HG03469 (cell line): Measurements from ENCODE around the gene SLC9A9.
A peak's percentile ranks its signal among the peaks of the same experiment; 100 is the strongest.

ENCODE experiments used
- ATAC-seq: cut with Tn5 transposase; IDR thresholded peaks from one replicate; pipeline ENCODE4 v1.9.1; 2021; ENCODE audit warnings: mild to moderate bottlenecking, moderate library complexity, moderate number of reproducible peaks; ENCODE audit not compliant: unreplicated experiment

SLC9A9 gene

DNA sequence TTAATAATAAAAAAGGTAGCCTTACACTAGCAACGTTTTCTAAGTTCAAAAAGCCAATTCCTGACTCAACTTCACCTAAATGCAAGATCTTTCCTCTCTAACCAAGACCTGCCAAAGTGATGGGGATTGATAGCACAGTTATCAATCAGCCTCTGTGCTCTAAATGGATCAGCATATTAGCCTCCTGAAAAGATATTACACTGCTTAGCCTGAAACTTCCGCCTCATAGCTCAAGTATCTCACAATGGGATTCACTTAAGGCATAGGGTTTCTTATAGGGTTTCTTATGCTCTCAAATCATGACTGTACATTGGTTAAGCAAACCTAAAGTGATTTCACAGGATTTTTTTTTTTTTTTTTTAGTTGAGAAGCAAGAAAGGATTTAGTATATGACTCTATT is 436 bp upstream of the SLC9A9 start:
- no peak for ATAC-seq

DNA sequence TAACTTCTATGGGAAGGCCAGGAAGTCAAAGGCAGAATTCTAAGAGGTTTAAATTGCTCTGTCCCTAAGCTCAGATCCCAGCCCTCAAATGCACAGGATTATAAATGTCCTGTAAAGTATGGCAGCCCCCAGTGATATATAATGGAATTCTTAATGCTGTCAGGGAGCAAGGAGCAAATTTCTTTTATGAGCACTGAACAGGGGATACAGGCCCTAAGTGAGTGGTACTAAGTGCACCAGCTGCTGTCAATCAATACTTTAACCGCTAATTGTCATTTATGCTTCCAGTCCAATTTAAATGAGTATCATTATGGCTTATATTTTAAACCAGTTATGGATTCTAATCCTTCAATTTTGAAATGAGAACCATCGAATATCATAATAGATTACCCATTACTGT is 4.7 kb downstream of the SLC9A9 start:
- ATAC-seq = no peak

DNA sequence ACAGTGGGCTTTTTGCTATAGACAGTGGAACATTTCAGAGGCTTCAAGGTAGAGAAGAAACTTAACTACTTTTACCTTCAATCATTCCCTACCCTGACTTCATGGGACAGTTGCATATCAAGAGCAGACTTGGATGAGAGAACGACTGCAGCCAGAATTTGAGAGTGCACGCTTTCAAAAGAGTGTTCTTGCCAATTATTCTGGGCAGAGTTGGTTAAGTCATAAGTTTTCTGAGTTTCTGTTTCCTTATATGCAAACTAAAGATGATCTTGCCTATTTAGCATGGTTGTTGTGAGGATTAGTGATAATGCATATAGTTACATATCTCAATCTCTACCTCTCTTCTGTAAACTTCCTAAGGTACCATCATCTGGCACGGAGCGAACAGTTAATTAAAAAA is 7.6 kb downstream of the SLC9A9 start:
- ATAC-seq = no peak

DNA sequence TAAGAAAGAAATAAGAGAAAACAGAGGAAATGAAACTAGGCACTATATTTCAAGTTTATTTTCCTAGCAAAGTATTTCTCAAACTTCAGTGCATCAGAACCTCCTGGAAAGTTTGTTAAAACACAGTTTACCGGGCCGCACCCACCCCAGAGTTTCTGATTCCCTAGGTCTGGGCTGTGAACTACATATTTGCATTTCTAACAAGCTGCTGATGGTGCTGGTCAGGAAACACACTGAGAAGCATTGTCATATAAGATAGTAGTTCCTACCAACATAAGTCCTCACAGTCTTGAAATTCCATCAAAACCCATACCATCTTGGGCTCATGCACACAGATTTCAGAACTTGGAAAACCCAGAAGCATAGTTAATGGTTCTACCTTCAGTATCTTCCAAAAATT is 8.3 kb downstream of the SLC9A9 start:
- ATAC-seq = no peak

DNA sequence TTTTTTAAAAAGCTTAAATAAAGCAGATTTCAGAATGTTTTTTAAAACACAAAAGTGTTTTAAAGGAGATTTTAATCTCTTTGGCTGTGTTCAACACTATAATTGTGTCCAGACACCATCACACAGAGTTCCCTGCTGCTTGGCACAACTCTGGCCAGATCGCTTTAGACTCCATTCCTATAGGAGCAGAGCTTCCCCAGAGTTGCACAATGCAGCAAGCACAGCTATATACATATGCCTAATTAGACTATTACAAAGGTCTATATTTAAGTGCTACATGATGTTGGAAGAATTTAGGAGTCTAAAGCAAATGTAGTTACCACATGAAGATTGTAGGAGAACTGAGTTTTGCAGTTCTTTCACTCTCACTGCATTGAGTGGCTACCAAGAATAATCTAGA is 11.2 kb downstream of the SLC9A9 start:
- no peak for ATAC-seq

DNA sequence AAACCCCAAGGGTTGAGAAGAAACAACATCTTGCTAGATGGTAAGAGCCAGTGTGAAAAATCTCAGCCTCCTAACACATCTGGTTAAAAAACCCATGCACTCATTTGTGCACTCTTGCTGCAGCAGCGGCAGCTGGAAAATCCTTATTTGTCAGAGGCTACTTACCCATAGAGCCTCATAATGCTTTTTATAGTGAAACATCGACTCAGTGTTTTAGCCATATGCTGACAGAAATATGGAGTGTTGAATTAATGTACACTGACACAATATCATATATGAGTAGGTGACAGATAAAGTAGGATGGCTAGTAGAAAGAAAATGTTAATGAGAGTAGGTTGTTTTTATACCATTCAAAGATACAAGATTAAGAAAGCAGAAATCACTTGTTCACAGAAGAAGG is 13.0 kb downstream of the SLC9A9 start:
- ATAC-seq = no peak

DNA sequence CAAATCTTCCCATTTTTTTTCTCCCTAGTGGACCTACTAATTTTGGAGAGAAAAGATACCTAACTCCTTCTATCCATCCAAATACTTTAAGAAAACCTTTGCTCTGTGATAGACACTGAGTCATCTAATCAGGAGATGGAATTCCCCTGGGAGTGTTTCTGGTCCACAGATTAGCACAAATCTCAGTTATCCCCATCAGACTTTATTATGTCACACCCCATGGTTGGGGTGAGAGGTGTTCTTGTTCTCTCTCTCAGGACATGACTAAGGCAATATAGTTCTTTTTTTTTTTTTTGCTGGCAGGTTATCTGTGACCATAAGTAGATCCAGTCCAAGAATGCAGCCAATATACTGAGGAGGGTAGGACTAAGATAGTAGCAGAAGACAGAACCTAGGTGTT is 15.8 kb downstream of the SLC9A9 start:
- ATAC-seq = peak; percentile 35

DNA sequence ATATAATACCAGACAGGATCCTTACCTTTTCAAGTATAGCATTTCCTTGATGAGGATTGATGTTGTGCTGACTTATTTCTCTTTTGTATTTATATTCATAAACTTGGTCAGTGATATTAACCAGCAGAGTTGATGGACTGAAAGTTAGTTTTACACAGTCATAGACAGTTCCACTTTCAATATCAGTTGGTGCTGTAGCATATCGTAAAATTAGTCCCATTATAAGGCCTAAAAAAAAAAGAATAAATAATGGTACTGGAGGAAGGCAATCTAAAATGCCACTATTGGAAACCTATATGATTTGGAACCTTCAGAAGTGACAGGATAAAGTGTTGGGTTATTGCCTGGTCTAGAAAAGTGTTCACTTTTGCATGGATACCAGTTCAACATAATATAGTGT is 16.3 kb downstream of the SLC9A9 start:
- ATAC-seq = peak; percentile 47

DNA sequence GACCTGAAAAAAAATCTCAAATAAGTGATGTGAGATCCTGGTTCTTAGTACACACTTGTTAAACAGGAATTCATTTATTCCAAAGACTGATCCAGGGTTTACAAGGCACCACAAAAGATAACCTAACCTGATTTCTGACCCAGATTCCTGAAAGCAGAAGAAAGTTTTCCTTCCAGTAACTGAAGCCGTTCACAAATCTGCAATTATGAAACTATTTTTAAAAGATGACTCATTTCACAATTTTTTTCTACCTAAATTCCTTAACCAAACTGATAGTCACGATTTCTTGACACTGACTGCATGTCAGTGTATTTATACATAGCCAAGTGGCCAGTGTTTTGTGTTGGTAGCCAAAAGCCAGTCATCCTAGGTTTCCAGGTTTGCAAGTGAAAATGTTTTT is 17.1 kb downstream of the SLC9A9 start:
- peak; percentile 30 for ATAC-seq

DNA sequence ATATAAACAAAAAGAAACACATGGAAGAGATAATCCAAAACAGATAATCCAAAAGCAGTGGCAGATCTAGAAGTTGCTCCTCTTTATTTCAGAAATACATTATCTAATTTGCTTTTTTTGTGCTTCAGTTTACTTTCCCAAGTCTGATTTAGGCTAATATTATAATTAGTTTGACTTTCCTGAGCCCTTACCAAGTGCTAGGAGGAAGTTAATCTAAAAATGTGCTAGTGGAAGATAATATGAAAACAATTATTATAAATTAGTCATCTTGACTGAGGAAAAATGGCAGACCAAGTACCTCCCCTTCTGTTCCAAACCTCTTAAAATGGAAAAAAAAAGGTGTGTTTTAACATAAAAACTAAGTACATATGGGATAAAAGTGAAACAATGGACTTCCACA is 17.5 kb downstream of the SLC9A9 start:
- ATAC-seq = no peak

DNA sequence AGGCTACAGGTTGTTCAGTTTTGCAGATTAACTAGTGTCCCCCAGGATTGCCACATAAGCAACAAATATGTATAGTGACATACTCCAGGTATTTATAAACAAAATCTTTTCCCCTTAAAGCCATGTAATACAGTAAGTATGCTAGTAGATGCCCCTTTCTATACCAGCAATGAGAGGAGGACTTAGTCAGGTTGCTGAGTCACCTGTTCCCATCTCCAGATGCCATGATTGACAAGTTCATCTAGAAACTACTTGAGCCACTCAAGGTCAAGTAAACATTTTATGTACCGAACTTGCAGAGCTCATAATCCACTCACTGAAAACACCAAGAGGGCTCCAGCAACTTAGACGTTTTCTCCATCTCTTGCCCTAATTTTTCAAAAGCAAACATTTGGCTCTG is 18.2 kb downstream of the SLC9A9 start:
- ATAC-seq = no peak

DNA sequence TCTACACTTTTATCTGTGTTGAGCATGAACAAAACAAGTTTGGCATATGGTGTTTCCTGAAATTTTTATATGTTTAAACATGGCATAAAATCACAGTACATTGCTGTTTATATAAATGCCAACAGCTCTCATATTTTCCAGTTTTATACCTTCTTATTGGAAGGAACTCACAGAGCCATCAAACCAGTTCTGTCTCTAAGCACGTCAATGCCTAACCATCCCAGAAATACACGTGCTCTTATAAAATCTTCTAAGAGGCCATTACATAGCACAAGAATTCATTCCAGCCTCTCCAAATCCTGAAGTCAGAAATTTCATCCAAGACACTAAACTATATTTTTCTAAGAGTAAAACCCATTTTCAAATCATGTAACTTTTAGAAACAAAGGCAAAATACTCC is 20.8 kb downstream of the SLC9A9 start:
- no peak for ATAC-seq

DNA sequence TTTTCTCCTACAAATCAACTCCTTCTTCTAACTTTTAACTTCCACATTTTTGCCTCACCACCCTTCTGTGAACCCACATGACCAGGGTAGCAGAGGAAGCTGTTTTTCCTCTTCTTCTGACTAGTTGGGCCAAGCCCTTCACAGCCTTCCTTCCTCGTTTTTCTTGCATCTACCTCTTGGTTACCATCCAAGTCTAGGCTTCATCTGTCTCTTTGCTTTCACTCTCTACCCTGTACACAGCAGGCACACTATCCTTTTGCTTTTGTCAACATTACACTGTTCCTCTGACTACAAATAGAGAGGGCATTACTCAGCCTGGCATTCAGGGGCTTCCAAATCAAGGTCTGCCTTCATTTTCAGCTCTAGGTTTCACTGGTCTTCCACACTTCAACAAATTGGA is 22.0 kb downstream of the SLC9A9 start:
- ATAC-seq = no peak

DNA sequence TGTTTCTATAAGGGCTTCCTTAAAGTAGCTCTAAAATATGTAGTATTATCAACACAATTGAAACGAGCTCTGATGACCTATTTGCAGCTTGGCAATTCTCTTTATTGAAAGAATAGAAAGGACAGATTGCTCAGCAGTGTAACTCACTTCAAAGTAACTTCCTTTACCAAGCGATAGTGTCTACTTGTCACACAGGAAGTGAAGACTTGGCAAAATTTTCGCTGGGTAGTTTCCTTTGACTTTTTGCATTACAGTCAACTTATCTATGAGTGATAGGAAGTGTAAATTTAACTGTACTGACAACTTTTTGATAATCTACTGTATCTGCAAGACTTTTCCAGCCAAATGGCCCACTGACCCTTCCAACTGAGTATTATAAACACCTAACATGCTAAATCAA is 22.8 kb downstream of the SLC9A9 start:
- ATAC-seq = peak; percentile 73

DNA sequence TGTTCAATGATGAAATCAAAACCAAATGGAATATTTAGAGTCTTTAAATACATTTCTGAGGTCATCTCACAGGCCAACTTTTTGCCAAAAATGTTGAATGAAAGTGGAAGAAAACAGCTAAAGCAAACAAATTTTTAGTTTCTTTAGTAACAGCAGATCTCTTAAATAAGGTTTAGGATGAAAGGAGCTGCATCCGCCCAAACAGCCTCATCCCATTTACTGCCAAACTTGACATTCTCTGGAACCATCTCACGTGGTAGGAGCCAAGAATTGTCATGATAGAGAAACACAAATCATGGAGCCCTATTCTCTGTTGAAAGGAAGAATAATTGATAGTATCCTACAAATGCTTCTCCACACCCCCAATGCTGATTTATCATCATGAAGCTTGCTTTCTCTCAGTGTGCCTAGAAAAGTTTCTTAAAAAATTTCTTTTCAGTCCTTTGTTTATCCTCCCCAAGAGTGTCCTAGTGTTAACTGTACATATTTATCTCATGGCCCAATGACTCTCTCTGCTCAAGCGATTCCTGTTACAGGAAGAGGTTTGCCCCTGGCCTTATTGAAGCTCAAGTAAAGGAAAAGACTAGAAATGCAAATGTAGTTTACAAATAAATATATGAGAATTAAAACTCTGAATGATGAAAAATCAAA is 23.4 kb downstream of the SLC9A9 start:
- ATAC-seq = no peak

DNA sequence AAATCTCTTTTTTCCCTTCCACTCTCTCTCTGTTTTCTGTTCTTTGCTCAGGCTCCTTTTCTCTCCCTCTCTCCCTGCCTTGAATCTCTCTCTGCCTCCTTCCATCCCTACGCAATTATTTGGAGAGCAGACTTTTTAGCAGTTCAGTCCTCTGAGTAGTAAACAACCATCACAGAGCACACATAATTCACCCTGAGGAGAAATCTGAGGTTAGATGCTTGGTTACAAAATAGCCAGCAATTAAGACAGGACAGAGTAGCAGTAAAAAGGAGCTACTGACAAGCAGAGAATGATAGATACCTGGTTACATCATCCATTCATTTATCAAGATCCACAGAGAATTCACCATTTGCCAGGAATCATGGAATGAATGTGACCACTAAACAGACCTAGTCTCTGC is 25.5 kb downstream of the SLC9A9 start:
- ATAC-seq = no peak

DNA sequence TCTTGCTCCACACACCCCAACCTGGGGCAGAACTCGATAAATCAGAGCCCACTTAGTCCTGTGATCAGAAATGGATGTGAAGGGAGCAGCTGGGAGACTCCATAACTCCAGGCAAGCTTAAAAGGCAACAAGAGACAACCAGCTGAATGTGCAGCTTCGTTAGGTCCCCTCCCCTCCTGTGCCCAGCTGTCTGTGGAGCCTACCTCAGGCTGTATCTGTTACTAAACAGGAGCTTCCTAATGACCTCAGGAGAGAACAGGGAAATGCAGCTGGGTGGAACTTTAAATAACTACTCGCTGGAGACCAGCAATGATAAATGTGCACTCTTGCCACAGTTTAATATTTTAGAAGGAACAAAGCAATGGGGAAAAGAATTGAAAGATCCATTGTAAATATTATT is 25.9 kb downstream of the SLC9A9 start:
- ATAC-seq = no peak

DNA sequence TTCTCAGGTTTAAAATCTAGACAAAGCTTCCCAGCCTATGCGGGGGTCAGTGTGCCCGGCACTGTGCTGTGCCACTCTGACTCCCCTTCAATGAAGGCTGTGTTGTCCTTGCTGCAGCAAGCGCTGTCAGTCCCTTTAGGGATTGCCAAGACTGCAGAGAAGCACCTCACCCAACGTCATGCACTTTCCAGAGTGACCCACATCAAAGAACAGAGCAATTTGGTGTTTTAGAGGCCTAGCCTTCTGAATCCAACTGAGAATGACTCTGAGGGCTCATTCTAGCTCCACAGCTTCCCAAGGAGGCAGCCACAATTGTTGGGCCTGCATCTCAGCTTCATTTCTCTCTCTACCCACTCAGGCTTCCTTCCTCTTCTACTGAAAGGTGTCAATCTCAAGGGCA is 26.4 kb downstream of the SLC9A9 start:
- no peak for ATAC-seq

DNA sequence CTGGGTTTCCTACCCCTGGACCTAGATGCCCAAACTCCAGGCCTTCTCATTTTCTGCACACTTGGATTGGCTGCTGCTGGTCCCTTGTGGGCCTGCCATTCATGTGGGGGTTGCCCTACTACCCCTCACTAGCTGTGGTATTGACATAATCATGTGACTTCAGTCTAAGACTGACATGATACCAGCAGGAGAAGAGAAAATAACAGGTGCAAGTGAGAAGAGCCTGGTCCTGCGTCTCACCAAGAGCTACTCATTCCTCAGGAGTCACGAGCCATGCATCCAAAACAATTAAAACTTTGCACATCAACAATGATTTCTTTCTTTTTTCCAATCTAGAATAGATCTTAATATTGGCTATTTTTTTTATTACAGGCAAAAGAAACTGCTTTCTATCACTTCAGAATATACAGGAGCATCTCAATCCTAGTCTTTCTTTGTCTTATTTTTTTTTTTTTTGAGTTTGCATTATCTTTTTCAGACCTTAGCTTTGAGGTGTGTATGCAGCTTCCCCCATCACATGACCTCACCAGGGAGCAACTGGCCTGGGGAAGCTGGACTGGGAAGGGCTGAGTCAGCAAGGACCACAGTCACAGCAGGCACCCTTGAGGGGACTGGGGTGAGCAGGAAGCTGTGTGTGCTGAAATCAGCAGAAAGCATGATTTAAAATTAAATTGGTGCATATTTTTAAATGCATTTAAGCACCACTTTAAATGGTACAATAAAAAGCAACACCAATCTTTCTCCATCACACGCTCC is 27.6 kb downstream of the SLC9A9 start:
- no peak for ATAC-seq

DNA sequence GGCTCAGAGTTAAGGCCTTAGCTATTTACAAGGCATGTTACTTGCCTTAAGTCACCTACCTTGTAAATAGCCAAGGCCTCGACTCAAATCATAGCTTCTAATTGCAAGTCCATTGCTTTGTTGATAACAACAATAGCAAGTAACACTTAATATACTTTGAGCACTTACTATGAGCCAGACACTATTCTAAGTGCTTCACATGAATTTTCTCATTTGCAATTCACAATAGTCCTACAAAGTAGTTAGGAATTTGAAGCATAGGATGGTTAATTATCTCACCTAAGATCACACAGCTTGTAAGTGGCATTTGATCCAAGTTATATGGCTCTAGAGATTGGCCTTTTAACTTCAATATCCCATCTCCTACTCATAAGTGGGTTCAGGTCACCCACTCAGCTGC is 28.4 kb downstream of the SLC9A9 start:
- no peak for ATAC-seq

DNA sequence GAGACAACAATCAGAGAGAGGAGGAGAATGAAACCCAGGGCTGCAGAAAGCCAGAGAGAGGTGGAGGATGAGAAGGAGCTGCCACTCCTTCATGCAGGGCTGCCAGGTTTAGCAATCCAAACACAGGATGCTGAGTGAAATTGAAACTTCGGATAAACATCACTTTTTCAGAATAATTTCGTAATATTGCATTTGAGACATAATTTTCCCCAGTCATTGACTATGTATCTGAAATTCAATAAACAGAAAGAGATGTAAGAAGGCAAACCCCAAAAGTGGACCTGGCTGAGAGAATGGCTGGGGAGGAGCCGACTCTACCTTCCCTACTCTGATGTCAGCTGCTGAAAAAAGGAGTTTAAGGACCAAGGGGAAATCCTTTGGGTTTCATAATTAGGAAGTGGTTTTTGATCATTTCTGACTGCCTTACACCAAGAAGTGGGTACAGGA is 33.8 kb downstream of the SLC9A9 start:
- no peak for ATAC-seq

DNA sequence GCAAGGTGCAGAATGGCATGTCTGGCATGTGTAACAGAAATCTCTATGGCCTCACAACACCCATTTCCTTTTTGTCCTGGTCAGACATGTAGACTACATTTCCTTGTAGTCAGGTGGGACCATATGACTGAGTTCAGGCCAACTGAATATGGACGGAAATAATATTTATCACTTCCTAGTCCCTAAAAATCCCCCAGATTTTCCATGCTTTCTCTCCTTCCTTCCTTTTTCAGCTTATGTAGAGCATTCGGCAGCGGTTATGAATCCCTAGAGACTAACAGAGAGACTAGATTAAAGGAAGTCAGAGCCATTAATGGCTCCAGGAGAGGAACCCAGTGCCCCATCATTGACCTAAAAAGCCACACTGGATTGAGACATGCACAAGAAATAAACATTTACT is 35.8 kb downstream of the SLC9A9 start:
- ATAC-seq = no peak

DNA sequence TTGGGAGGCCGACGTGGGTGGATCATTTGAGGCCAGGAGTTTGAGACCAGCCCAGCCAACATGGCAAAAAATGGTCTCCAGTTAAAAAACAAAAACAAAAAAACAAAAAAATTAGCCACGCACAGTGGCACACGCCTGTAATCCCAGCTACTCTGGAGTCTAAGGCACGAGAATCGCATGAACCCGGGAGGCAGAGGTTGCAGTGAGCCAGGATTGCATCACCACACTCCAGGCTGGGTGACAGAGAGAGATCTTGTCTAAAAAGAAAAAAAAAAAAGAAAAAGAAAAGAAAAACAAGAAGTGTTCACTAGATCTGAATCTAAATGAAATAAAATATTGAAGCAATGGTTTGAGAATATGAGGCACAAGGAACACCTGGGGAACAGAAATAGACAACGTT is 36.7 kb downstream of the SLC9A9 start:
- ATAC-seq = no peak
